Embryonic facial prominence (tissue), 1 donor: Measurements from ENCODE around the gene MYCL.
A peak's percentile ranks its signal among the peaks of the same experiment; 100 is the strongest.

Experiments
- DNase-seq: peaks from one replicate; pipeline ENCODE4 v3.0.0-alpha.2; 2016; ENCODE audit errors: extremely low spot score

The MYCL gene

GRCh38 chr1:39854738-39855137 is 47.0 kb downstream of the MYCL start:
- DNase-seq = no peak

GRCh38 chr1:39854314-39854713 is 47.4 kb downstream of the MYCL start:
- DNase-seq = no peak

- DNase-seq = no peak
These were observed 48.8 kb downstream of the MYCL start for GRCh38 chr1:39852876-39853275.

GRCh38 chr1:39852214-39852791 is 49.4 kb downstream of the MYCL start:
- DNase-seq = no peak

GRCh38 chr1:39850606-39851216 is 51.0 kb downstream of the MYCL start:
- DNase-seq = peak; percentile 22

GRCh38 chr1:39849203-39849602 is 52.5 kb downstream of the MYCL start:
- no peak for DNase-seq

GRCh38 chr1:39847940-39848339 is 53.8 kb downstream of the MYCL start:
- DNase-seq = no peak

GRCh38 chr1:39846796-39847195 is 54.9 kb downstream of the MYCL start:
- DNase-seq = no peak

GRCh38 chr1:39845569-39846566 is 55.8 kb downstream of the MYCL start:
- peak; percentile 31 for DNase-seq
